RWPE2 (cell line): ENCODE measurements around the gene KLHL2.

Experiments used
- ATAC-seq: fragments of 200-7000 bp; cut with Tn5 transposase; 3 replicates; pipeline ENCODE4 v1.9.1; 2021; ENCODE audit warnings: low read depth
- DNase-seq: peaks from one replicate; pipeline ENCODE4 v3.0.0-alpha.2; 2020; ENCODE audit warnings: low spot score
- H3K27ac ChIP-seq: fragments of 450-650 bp; 2 replicates; pipeline ENCODE4 v1.5.1; 2017; ENCODE audit warnings: mild to moderate bottlenecking; ENCODE audit not compliant: poor library complexity, severe bottlenecking
- H3K27me3 ChIP-seq: fragments of 250-450 bp; sonication (Bioruptor Pico); 2 replicates; pipeline ENCODE4 v1.5.1; 2021; ENCODE audit warnings: mild to moderate bottlenecking, moderate library complexity; ENCODE audit not compliant: insufficient read depth, poor library complexity, severe bottlenecking
- H3K36me3 ChIP-seq: fragments of 250-450 bp; sonication (Bioruptor Pico); 2 replicates; pipeline ENCODE4 v1.5.1; 2020; ENCODE audit warnings: low read depth, mild to moderate bottlenecking, moderate library complexity
- H3K4me1 ChIP-seq: fragments of 250-450 bp; sonication (Bioruptor Pico); 2 replicates; pipeline ENCODE4 v1.5.1; 2021; ENCODE audit warnings: mild to moderate bottlenecking, moderate library complexity; ENCODE audit not compliant: insufficient read depth, poor library complexity, severe bottlenecking
- H3K4me3 ChIP-seq: fragments of 250-450 bp; sonication (Bioruptor Pico); 2 replicates; pipeline ENCODE4 v1.5.1; 2021; ENCODE audit warnings: mild to moderate bottlenecking, moderate library complexity; ENCODE audit not compliant: severe bottlenecking
- H3K9me3 ChIP-seq: fragments of 250-450 bp; sonication (Bioruptor Pico); 2 replicates; pipeline ENCODE4 v1.5.1; 2021; ENCODE audit warnings: mild to moderate bottlenecking, moderate library complexity; ENCODE audit not compliant: severe bottlenecking
- CTCF ChIP-seq: fragments of 450-650 bp; IDR thresholded peaks from one replicate; pipeline ENCODE4 v1.5.1; 2017; ENCODE audit warnings: mild to moderate bottlenecking, moderate library complexity; ENCODE audit not compliant: poor library complexity, severe bottlenecking

The KLHL2 gene

DNA sequence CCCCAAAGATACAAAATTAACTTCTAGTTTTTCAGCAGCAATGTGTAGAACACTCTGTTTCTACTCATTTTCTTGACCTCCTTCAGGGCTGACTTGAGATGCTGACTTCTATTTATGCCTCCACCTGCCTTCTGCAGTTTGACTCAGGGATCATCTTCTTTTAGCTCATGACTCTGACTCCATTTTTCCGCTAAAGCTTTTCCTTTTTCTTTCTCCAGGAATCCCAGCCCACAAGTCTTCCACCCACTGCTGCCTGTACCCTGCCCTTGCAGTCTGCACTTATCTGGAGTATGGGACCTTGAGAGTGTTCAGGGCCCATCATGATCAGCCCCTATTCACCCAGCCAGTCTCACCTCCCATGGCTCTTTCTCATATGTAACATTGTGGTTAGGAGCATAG lies 14.9 kb upstream of the KLHL2 start:
- ATAC-seq, result no peak
- Histone ChIP-seq H3K9me3 (no peaks in the 10 kb centered on the region), H3K36me3 (no peaks in the 10 kb centered on the region), H3K27me3 (no peaks in the 10 kb centered on the region), H3K4me1 (no peaks in the 10 kb centered on the region), H3K27ac (no peak overlapping the region), H3K4me3 (no peak overlapping the region)
- DNase-seq, result no peak
- no peak for TF ChIP-seq CTCF

DNA sequence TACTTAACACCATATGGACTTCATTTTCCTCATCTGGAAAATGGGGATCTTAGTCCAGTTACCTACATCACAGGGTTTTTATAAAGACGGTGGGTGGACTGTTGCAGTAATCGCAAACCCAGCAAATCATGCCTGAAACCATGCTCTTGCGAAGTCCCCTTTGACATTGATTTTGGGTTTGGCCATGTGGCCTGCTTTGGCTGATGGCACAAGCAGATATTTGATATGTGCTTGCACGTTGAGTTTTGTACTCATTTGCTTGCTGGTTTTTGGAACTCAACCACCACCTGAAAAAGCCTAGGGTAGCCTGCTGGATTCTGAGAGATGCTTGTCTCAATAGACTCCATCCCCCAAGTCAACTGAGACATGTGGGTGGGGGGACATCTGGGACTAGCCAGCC lies 14.4 kb upstream of the KLHL2 start:
- Histone ChIP-seq H3K4me3 (no peak overlapping the region), H3K4me1 (peaks cover under 1% of the 10 kb centered on the region), H3K36me3 (no peaks in the 10 kb centered on the region), H3K27ac (no peak overlapping the region), H3K9me3 (no peaks in the 10 kb centered on the region), H3K27me3 (no peaks in the 10 kb centered on the region)
- no peak for ATAC-seq
- TF ChIP-seq CTCF, result no peak
- DNase-seq, result no peak

- Histone ChIP-seq H3K9me3 (no peaks in the 10 kb centered on the region), H3K27me3 (no peaks in the 10 kb centered on the region), H3K4me1 (peaks cover 15% of the 10 kb centered on the region), H3K27ac (no peak overlapping the region), H3K36me3 (no peaks in the 10 kb centered on the region), H3K4me3 (no peak overlapping the region)
- no peak for DNase-seq
- no peak for ATAC-seq
- no peak for TF ChIP-seq CTCF
These were observed 13.0 kb upstream of the KLHL2 start for GRCh38 chr4:165194368-165194767.

DNA sequence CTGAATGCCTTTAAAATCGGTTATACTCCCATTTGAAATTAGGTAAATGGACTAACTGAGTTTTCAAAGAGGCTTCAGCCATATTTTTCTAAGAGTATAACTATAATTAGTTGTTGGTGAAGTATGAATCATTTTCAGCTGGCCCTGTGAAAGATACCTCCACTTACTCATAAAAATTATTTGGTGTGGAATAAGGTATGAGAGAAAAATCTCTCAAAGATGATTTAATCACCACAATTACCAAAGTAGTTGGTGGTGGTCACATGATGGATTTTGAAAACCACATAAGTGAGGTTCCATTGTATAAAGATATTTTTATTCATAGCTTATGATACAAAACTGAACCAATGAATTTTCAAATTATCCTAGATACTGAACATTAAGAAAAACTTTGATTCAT lies 9.0 kb upstream of the KLHL2 start:
- no peak for TF ChIP-seq CTCF
- no peak; the same call in 2 of the 3 replicates for ATAC-seq
- H3K27ac ChIP-seq, result peak overlapping the region; percentile 82
- H3K4me1 ChIP-seq, result peaks cover 25% of the 10 kb centered on the region
- H3K36me3 ChIP-seq, result no peaks in the 10 kb centered on the region
- no peak overlapping the region for H3K4me3 ChIP-seq
- H3K27me3 ChIP-seq, result no peaks in the 10 kb centered on the region
- no peaks in the 10 kb centered on the region for H3K9me3 ChIP-seq
- no peak for DNase-seq

- Histone ChIP-seq H3K4me1 (peaks cover 34% of the 10 kb centered on the region), H3K36me3 (no peaks in the 10 kb centered on the region), H3K27me3 (no peaks in the 10 kb centered on the region), H3K9me3 (no peaks in the 10 kb centered on the region), H3K27ac (peak overlapping the region; percentile 82), H3K4me3 (no peak overlapping the region)
- no peak for TF ChIP-seq CTCF
- ATAC-seq (peak; percentile 83), DNase-seq (no peak)
These were observed 8.1 kb upstream of the KLHL2 start for GRCh38 chr4:165199286-165199685.
